HG03039 (cell line): ENCODE data around the gene CPO.

Experiments used
- ATAC-seq: cut with Tn5 transposase; IDR thresholded peaks from one replicate; pipeline ENCODE4 v1.9.1; 2021; ENCODE audit warnings: mild to moderate bottlenecking, moderate library complexity; ENCODE audit not compliant: unreplicated experiment

CPO gene

DNA sequence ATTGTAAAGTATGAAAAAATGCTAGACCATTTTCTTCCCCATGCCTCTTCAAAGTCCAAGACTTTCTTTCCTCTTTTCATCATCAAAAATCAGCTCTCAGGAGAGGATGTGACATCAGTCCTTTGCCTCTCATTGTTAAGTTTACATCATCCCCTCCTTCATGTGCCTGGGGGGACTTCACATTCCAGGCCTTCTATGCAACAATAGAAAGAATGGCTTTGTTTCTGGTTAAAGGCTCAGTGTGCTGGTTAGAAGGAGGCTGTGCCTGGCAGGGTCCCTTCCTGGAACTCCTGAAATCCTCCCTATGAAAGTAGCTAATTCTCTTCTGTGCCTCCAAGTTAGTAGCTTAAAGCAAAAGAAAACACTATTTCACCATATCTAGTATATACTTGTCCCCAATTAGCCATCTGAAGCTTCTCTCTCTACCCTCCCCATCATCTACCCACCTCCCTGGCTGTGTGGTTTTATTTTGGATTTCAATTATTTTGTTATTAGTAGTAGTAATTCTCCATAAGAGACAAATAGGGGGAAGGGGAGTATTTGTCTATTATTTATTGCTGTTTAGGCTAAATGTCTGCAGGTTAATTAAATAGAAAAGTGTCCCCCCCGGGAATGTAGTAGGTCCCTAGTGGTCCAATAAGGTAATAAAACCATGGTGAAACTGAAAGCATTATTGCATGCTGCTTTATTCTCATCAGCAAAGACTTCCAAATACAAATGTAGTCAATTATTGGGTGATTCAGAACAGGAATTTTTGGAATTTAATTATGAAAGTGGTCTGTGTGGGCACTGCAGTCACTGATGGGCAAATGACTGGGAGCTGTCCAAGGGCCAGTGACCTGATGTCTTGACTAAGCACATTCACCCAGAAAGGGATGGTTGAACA is 69.0 kb downstream of the CPO start:
- no peak for ATAC-seq

DNA sequence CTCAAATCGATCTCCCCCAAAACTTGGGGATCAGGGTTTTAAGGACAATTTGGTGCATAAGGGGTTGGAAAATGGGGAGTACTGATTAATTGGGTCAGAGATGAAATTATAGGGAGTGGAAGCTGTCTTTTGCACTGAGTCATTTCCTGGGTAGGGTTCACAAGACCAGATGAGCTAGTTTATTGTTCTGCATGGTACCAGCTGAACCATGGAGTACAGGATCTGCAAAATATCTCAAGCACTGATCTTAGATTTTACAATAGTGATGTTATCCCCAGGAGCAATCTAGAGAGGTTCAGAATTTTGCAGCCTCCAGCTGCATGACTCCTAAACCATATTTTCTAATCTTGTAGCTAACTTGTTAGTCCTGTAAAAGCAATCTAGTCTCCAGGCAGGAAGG is 73.1 kb downstream of the CPO start:
- ATAC-seq, result no peak

DNA sequence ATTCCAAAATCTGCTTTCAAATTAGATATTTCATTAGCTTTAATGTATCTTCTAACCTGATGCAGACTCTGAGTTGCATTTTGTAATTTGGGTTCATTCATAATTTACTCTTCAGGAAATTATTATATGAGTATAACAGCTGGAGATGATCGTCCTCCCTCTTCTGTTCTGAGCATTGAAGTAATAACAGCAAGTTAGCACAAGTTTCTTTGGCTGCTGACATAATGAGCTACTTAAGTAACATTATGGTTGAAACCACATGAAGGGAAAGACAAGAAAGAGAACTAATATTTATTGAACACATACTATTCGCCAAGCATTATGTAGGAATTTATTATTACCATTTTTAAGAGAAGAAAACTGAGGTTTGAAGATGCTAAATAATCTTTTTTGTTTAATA is 75.1 kb downstream of the CPO start:
- ATAC-seq, result no peak

DNA sequence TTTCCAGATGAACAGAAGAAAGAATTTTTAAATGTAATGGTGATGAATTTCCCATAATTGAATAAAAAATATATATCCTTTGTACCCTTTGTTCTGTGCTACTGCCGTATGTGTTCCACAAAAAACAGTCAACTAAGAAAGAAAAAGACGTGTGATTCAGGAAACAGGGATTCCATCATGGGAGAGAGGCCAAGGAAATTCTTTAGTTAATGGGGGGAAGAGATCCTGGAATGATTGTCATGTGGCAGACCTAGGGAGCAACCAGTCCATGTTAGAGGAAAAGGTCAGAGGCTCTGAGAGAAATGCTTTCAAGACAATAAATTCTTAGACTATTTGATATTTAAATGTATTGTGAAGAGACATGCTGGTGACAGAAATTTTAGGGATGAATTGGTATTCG is 76.6 kb downstream of the CPO start:
- no peak for ATAC-seq
